GM18526 (cell line): Measurements from ENCODE around the gene NUP88.
A peak's percentile ranks its signal among the peaks of the same experiment; 100 is the strongest.

Experiments used
- POLR2A ChIP-seq: IDR thresholded peaks from 3 replicates; pipeline ENCODE4 v1.6.1; 2011; ENCODE audit not compliant: insufficient read length; ENCODE audit errors: extremely low read depth

The NUP88 gene

DNA sequence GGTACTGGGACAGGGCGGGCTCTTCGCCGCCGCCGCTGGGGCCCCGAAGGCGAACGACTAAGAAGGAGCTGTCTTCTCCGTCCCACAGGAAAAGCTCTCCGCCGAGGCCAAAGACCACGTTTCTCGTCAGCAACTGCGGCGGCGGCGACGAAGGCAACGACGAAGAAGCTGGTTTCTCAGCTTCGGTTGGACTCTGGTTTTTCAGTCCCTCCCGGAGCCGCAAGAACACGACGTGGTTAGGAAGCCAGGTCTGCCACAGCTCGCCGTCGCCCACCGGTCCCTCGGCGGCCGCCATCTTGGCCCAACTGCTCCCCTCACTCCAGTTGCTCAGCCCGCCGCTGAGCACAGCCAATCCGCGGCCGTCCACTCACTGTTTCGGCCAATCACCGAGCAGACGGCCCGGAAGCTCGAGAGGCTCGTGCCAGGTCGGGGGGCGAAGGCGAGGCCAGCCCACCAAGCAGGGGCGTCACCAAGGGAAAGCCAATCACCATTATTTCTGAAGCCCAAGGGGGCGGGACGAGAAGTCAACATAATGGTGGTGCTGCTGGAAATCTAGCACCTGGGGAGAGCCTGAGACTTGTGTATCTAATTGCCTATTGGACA is at the start of gene NUP88:
Gene NUP88 (minus strand): TSS at position 307 of the 603 bp plus-strand sequence. CDS start 12 bp downstream, at position 295.
- TF ChIP-seq POLR2A = peak; percentile 93

GRCh38 chr17:5468075-5468473 is 48.6 kb upstream of the NUP88 start:
- no peak for TF ChIP-seq POLR2A

GRCh38 chr17:5467416-5467815 is 48.0 kb upstream of the NUP88 start:
- no peak for TF ChIP-seq POLR2A

DNA sequence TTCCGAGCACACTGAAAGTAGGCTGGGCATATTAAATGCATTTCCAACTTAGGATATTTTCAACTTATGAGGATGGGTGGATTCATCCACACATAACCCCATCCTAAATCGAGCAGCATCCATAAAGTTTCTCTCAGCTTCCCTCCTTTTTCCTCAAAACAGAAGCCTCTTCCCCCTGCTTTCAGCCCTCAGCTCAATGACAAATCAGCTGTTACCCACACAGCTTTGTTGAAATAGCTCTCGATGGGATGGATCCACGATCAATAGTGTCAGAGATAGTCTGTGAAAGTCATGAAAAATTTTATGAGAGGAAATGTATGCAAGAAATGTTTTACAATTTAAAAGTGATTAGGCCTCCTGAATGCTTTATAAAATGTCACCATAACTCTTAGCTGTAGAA is 46.8 kb upstream of the NUP88 start:
- no peak for TF ChIP-seq POLR2A

GRCh38 chr17:5464717-5465507 is 45.5 kb upstream of the NUP88 start:
- TF ChIP-seq POLR2A = no peak

- no peak for TF ChIP-seq POLR2A
Measured at GRCh38 chr17:5446786-5447185, 27.3 kb upstream of the NUP88 start.

- no peak for TF ChIP-seq POLR2A
Measured at GRCh38 chr17:5444209-5444608, 24.7 kb upstream of the NUP88 start.

GRCh38 chr17:5443728-5444127 is 24.3 kb upstream of the NUP88 start:
- no peak for TF ChIP-seq POLR2A

DNA sequence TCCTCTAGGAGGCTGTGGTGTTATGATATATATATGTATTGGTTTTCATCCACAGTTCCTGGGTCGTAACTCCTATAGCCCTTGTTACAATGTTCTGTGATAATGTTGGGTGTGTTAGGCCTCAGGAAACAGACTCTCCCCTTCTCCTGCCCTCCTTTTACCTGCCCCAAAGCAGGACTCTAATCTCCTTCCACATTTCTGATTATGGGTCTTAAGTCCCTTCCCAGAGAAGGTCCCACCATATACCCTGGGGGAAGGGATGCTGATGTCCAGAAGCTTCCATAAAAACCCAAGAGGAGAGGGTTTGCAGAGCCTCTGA is 19.9 kb upstream of the NUP88 start:
- TF ChIP-seq POLR2A = no peak

- peak; percentile 92 for TF ChIP-seq POLR2A
Measured at GRCh38 chr17:5438716-5439445, 19.4 kb upstream of the NUP88 start, which contains the start of gene C1QBP. C1QBP (minus strand) TSS chr17:5439155; CDS start chr17:5439073, 82 bp downstream.

- no peak for TF ChIP-seq POLR2A
Measured at GRCh38 chr17:5437721-5438317, 18.4 kb upstream of the NUP88 start.

DNA sequence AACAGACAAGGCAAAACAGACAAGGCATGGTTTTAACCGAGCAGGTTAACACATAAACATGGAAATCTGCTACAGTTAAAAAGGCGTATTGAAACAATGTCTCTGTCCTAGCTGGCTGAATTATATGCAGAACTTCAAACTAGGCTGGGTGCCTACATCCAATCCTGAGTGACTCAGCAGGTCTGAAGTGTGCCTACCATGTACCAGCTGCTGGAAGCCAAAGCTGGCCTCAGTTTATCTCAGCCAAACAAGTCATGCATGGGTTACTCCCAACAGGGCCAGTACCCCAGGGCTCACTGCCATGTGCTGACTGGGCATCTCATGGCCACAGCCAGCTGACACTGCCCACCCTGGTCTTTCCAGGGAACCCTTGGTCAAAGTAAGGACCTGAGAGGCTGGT is 15.5 kb upstream of the NUP88 start:
- no peak for TF ChIP-seq POLR2A

DNA sequence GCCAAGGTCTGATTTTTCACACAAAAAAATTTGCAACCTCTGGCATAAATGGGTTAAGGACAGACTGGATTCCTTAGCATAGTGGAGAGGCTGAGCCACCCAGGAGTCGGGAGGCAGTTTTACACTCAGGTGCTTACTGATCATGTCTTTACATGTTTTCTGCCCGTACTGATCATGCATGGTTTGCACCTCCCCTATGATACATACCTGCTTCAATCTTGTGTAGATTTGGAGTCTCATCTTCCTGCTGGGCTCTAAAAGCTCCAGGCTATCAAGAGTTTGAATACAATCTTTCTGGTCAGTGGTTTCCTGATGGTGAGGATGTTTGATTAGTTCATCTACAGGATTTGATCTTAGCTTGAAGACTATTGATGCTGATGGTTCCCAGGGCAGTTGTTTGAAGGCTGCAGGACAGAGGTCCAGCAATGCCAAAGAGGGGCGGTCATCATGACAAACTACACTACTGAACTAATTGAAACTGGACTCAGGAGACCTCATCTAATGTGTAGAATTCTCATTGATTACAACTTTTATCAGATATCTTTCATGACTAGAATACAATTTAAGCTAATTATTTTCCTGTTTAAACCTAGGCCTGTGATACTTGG is 12.6 kb upstream of the NUP88 start:
- no peak for TF ChIP-seq POLR2A

DNA sequence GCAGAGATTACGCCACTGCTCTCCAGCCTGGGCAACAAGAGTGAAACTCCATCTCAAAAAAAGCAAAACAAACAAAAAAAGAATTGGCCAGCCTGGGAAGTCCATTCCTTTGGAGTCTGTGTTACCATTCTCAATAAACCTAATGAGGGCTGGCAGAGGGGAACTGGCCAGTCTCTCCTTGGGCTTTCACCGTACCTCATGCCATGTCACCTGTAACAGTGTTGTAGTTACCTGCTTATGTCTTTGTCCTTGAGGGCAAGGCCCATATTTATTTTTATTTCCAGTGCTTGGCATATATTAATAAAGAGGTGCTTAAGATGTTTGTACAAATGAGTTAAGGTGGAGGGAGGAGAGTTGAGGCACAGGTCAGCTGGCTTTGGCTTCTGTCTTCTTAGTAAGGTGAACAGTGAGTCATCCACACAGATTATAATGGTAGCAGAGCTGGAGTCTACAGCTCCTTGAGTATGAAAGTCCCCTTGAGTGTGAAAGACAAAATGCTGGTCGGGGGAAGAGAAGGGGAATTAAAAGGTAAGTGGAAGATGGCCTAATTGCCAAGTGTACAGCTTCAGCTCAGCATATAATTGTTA is 11.0 kb upstream of the NUP88 start:
- TF ChIP-seq POLR2A = no peak
